PC-9 (cell line): Measurements from ENCODE around the gene PRR14. TPM values are rescaled to one million over a fixed set of nuclear protein-coding genes. Genes with fewer than 3 reads are reported as not detected.
"Not testable (repeated sequence)": the region's sequence is repeated elsewhere in the genome, so short reads cannot be mapped to it uniquely, and the experiment has no call there.

Experiments
- BruUV-seq: library from RNA; stranded (reverse); fragments of 400-500 nt; replicated peaks from 2 replicates; lab custom pipeline; 2021; lab: Mats Ljungman, UMichigan
- CTCF ChIA-PET: fragments of 300-600 bp; sonication (Branson Sonifier 250); formaldehyde crosslinking; loops from one replicate; lab custom pipeline; 2022; ENCODE audit warnings: antibody characterized with exemption; lab: Charles Lee
- POLR2A ChIA-PET: fragments of 300-600 bp; sonication (Branson Sonifier 250); formaldehyde crosslinking; loops from one replicate; lab custom pipeline; 2022; ENCODE audit warnings: antibody characterized with exemption; ENCODE audit not compliant: unreplicated experiment; lab: Charles Lee
- DNase-seq, 2 experiments: peaks; one replicate each; pipeline versions ENCODE4 v3.0.0 to v3.0.0-alpha.2; 2015 to 2022; ENCODE audit warnings: mixed read lengths in 1 of 2
- H2AFZ ChIP-seq: fragments of 200-600 bp; sonication (generic); 2 replicates; pipeline ENCODE4 v1.8.1; 2017; ENCODE audit warnings: antibody characterized with exemption
- H3F3A ChIP-seq: fragments of 200-600 bp; sonication (generic); 2 replicates; pipeline ENCODE4 v1.8.1; 2017; ENCODE audit warnings: antibody characterized with exemption, mild to moderate bottlenecking, low read depth; ENCODE audit not compliant: insufficient read depth
- H3K27ac ChIP-seq: fragments of 200-600 bp; sonication (generic); 2 replicates; pipeline ENCODE4 v1.6.1; 2016; ENCODE audit warnings: mixed run types
- H3K27me3 ChIP-seq: fragments of 200-600 bp; sonication (generic); 2 replicates; pipeline ENCODE4 v1.6.1; 2016; ENCODE audit warnings: low read depth, mixed run types; ENCODE audit not compliant: insufficient read depth
- H3K36me3 ChIP-seq: fragments of 200-600 bp; sonication (generic); 2 replicates; pipeline ENCODE4 v1.6.1; 2016; ENCODE audit warnings: low read depth, mixed run types
- H3K4me1 ChIP-seq: fragments of 200-600 bp; sonication (generic); replicated peaks from 2 replicates; pipeline ENCODE4 v1.6.1; 2016; ENCODE audit warnings: mixed run types; ENCODE audit not compliant: insufficient read depth
- H3K4me2 ChIP-seq: fragments of 200-600 bp; sonication (generic); 2 replicates; pipeline ENCODE4 v1.6.1; 2017; ENCODE audit warnings: mixed run types
- H3K4me3 ChIP-seq: fragments of 200-600 bp; sonication (generic); 2 replicates; pipeline ENCODE4 v1.6.1; 2016; ENCODE audit warnings: mixed run types
- H3K79me2 ChIP-seq: fragments of 200-600 bp; sonication (generic); 2 replicates; pipeline ENCODE4 v1.6.1; 2017; ENCODE audit warnings: low read depth, mixed run types
- H3K9me2 ChIP-seq: fragments of 200-600 bp; sonication (generic); 2 replicates; pipeline ENCODE4 v1.8.1; 2017; ENCODE audit warnings: mild to moderate bottlenecking; ENCODE audit not compliant: insufficient read depth
- H3K9me3 ChIP-seq: fragments of 200-600 bp; sonication (generic); 2 replicates; pipeline ENCODE4 v1.8.1; 2016; ENCODE audit warnings: low read depth; ENCODE audit not compliant: insufficient read depth
- H4K20me1 ChIP-seq: fragments of 200-600 bp; sonication (generic); 2 replicates; pipeline ENCODE4 v1.8.1; 2017; ENCODE audit not compliant: insufficient read depth
- EZH2 ChIP-seq: fragments of 200-600 bp; sonication (generic); IDR thresholded peaks from 2 replicates; pipeline ENCODE4 v1.8.0; 2017; ENCODE audit warnings: antibody characterized with exemption, low read depth
- intact Hi-C: fragments of 100-400 bp; cut with micrococcal nuclease; formaldehyde crosslinking; loops from one replicate; pipeline ENCODE4 v1.10.0; 2022; ENCODE audit not compliant: unreplicated experiment
- total RNA-seq: library from RNA; stranded (reverse); gene quantifications from 2 replicates; pipeline ENCODE4 v1.2.3, GENCODE V29; 2021
- TF ChIP-seq, protein P1 (sequence below): fragments of 200-600 bp; sonication (generic); conservative IDR thresholded peaks from 2 replicates; pipeline ENCODE4 v1.6.1; 2017; ENCODE audit warnings: mixed run types, antibody characterized with exemption, mild to moderate bottlenecking, moderate library complexity

PRR14 gene
- total RNA-seq, 1 experiment from 2014 or later: 67.3 TPM

DNA sequence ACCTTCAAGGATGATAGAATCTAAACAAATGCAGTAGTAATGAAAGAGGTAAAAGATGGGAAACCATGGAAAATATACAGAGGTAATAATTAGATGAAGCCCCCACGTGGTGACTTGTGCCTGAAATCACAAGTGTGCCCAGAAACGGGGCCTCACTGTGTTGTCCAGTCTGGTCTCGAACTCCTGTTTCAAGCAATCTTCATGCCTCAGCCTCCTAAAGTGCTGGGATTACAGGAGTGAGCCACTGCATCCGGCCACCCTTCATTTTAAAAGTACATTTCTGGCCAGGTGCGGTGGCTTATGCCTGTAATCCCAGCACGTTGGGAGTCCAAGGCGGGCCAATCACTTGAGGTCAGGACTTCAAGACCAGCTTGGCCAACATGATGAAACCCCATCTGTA, 14.2 kb upstream of the PRR14 start:
- Histone ChIP-seq H3K9me3 (no peaks in the 10 kb centered on the region), H3K4me1 (peaks cover 13% of the 10 kb centered on the region; the same call in 1 of the 2 replicates), H4K20me1 (no peaks in the 10 kb centered on the region), H2AFZ (no peak overlapping the region), H3K4me3 (no peak overlapping the region), H3K27ac (no peak overlapping the region), H3K4me2 (0 out of 2 replicates have a peak overlapping the region, but pooled peaks have one; percentile 82), H3K79me2 (peaks cover 25% of the 10 kb centered on the region), H3K27me3 (no peaks in the 10 kb centered on the region), H3K9me2 (no peaks in the 10 kb centered on the region), H3F3A (peaks cover 28% of the 10 kb centered on the region), H3K36me3 (no peaks in the 10 kb centered on the region)
- intact Hi-C loops: no loop called here
- TF ChIP-seq EZH2: no peak
- TF ChIP-seq, protein P1, sequence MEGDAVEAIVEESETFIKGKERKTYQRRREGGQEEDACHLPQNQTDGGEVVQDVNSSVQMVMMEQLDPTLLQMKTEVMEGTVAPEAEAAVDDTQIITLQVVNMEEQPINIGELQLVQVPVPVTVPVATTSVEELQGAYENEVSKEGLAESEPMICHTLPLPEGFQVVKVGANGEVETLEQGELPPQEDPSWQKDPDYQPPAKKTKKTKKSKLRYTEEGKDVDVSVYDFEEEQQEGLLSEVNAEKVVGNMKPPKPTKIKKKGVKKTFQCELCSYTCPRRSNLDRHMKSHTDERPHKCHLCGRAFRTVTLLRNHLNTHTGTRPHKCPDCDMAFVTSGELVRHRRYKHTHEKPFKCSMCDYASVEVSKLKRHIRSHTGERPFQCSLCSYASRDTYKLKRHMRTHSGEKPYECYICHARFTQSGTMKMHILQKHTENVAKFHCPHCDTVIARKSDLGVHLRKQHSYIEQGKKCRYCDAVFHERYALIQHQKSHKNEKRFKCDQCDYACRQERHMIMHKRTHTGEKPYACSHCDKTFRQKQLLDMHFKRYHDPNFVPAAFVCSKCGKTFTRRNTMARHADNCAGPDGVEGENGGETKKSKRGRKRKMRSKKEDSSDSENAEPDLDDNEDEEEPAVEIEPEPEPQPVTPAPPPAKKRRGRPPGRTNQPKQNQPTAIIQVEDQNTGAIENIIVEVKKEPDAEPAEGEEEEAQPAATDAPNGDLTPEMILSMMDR: no peak
- POLR2A ChIA-PET: no interaction called here
- CTCF ChIA-PET: no interaction called here
- no TSS peak for BruUV-seq
- no peak for DNase-seq

DNA sequence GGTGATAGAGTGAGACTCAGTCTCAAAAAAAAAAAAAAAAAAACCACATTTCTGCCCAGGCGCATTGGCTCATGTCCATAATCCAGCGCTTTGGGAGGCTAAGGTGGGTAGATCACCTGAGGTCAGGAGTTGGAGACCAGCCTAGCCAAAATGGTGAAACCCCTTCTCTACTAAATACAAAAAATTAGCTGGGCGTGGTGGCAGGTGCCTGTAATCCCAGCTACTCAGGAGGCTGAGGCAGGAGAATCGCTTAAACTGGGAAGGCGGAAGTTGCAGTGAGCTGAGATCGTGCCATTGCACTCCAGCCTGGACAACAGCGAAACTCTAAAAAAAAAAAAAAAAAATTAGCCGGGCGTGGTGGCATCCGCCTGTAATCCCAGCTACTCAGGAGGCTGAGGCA, 13.6 kb upstream of the PRR14 start:
- BruUV-seq, intact Hi-C loops: not testable (repeated sequence)
- POLR2A ChIA-PET: interaction anchor here (0.6 kb wide), 1 partner anchor 305 kb away, joined by 5 read pairs; no protein-coding TSS in a partner anchor

DNA sequence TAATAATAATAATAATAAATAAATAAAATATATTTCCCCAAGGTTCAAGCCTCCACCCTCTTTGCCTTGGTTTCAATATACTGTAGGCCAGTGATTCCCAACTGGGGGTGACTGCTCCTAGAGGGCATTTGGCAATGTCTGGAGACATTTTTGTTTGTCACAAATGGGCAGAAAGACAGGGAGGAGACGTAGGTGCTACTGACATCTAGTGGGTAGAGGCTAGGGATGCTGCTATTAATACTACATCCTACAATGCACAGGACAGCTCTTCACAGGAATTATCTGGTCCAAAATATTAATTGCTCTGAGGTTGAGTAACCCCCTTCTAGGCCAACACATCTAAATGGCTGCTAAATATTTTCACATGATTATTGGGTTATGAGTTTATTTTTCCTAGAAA, 12.8 kb upstream of the PRR14 start:
- no peaks in the 10 kb centered on the region for H4K20me1 ChIP-seq
- intact Hi-C loops: no loop called here
- ChIA-PET POLR2A (no interaction called here), CTCF (no interaction called here)
- TF ChIP-seq, protein P1: peak; percentile 73
- no peak for TF ChIP-seq EZH2
- no peaks in the 10 kb centered on the region for H3K27me3 ChIP-seq
- H3K4me3 ChIP-seq: no peak overlapping the region
- H3K79me2 ChIP-seq: peaks cover 25% of the 10 kb centered on the region
- H3K27ac ChIP-seq: no peak overlapping the region
- peaks cover 13% of the 10 kb centered on the region; the same call in 1 of the 2 replicates for H3K4me1 ChIP-seq
- H3K9me3 ChIP-seq: no peaks in the 10 kb centered on the region
- no peak overlapping the region for H2AFZ ChIP-seq
- no peaks in the 10 kb centered on the region for H3K9me2 ChIP-seq
- peak; percentile 31 to 67 for DNase-seq
- no peak overlapping the region for H3K4me2 ChIP-seq
- no peaks in the 10 kb centered on the region for H3K36me3 ChIP-seq
- BruUV-seq: no TSS peak
- peaks cover 17% of the 10 kb centered on the region; the same call in 1 of the 2 replicates for H3F3A ChIP-seq

More for the DNA sequence above, 13.6 kb upstream of the PRR14 start:
- not testable (repeated sequence) for H3K4me3 ChIP-seq, H3K36me3 ChIP-seq, H3K9me2 ChIP-seq, H3K4me2 ChIP-seq, H3K9me3 ChIP-seq, DNase-seq, H3K27ac ChIP-seq, H4K20me1 ChIP-seq, H3K27me3 ChIP-seq, H2AFZ ChIP-seq
- Histone ChIP-seq H3F3A (peaks cover 25% of the 10 kb centered on the region), H3K4me1 (peaks cover 13% of the 10 kb centered on the region; the same call in 1 of the 2 replicates), H3K79me2 (peaks cover 25% of the 10 kb centered on the region)
- CTCF ChIA-PET: interaction anchor here (0.7 kb wide), 1 partner anchor 60 kb away, joined by 6 read pairs; no protein-coding TSS in a partner anchor
